Keratinocyte (primary cell): ENCODE results near the gene FASN. TPM values are rescaled to one million over a fixed set of nuclear protein-coding genes. Genes with fewer than 3 reads are reported as not detected.

Source experiments
- DNase-seq: peaks from one replicate; pipeline ENCODE4 v3.0.0-alpha.2; 2011; ENCODE audit warnings: low read depth, missing footprints, low spot score
- FAIRE-seq: peaks from 2 replicates; lab custom pipeline; 2011; peaks lifted over from hg19 to GRCh38; lab: Jason Lieb, UNC
- H2AFZ ChIP-seq: 2 replicates; pipeline ENCODE4 v1.6.0; 2012; ENCODE audit warnings: low read length, control low read depth, inconsistent platforms; ENCODE audit not compliant: control insufficient read depth
- H3K27ac ChIP-seq: 2 replicates; pipeline ENCODE4 v1.5.1; 2011; ENCODE audit warnings: low read length; ENCODE audit not compliant: control insufficient read depth, insufficient read depth
- H3K27me3 ChIP-seq: 3 replicates; pipeline ENCODE4 v1.6.0; 2011; ENCODE audit warnings: low read length; ENCODE audit not compliant: control insufficient read depth, insufficient read depth; ENCODE audit errors: extremely low read depth
- H3K36me3 ChIP-seq, 2 experiments: 2 replicates in 1 of 2; 3 replicates in 1 of 2; pipeline ENCODE4 v1.5.1; 2011; ENCODE audit warnings: low read length in 2 of 2, mild to moderate bottlenecking in 1 of 2; ENCODE audit not compliant: control insufficient read depth in 2 of 2, insufficient read depth in 2 of 2; ENCODE audit errors: extremely low read depth in 1 of 2
- H3K4me1 ChIP-seq: 3 replicates; pipeline ENCODE4 v1.5.1; 2011; ENCODE audit warnings: low read length; ENCODE audit not compliant: control insufficient read depth, insufficient read depth; ENCODE audit errors: extremely low read depth
- H3K4me2 ChIP-seq: 3 replicates; pipeline ENCODE4 v1.6.0; 2011; ENCODE audit warnings: low read depth, low read length; ENCODE audit not compliant: control insufficient read depth, insufficient read depth; ENCODE audit errors: extremely low read depth
- H3K4me3 ChIP-seq, 3 experiments: fragments of 200-600 bp in 1 of 3; sonication (generic) in 1 of 3; 2 replicates in 2 of 3; 3 replicates in 1 of 3; pipeline ENCODE4 v1.5.1; 2011 to 2016; ENCODE audit warnings: low read length in 3 of 3, mild to moderate bottlenecking in 3 of 3, control low read depth in 2 of 3, inconsistent platforms in 1 of 3, low read depth in 1 of 3, mixed read lengths in 1 of 3, mixed run types in 1 of 3, moderate library complexity in 1 of 3; ENCODE audit not compliant: control insufficient read depth in 2 of 3, insufficient read depth in 2 of 3; ENCODE audit errors: extremely low read depth in 1 of 3
- H3K79me2 ChIP-seq: 2 replicates; pipeline ENCODE4 v1.6.0; 2012; ENCODE audit warnings: low read length; ENCODE audit not compliant: control insufficient read depth, insufficient read depth
- H3K9ac ChIP-seq: 3 replicates; pipeline ENCODE4 v1.6.0; 2011; ENCODE audit warnings: low read length; ENCODE audit not compliant: control insufficient read depth, insufficient read depth; ENCODE audit errors: extremely low read depth
- H3K9me1 ChIP-seq: 3 replicates; pipeline ENCODE4 v1.6.0; 2011; ENCODE audit warnings: low read length; ENCODE audit not compliant: control insufficient read depth, insufficient read depth; ENCODE audit errors: extremely low read depth
- H3K9me3 ChIP-seq: 2 replicates; pipeline ENCODE4 v1.5.1; 2012; ENCODE audit warnings: low read depth, low read length; ENCODE audit not compliant: control insufficient read depth
- H4K20me1 ChIP-seq: 3 replicates; pipeline ENCODE4 v1.6.0; 2011; ENCODE audit warnings: low read length; ENCODE audit not compliant: control insufficient read depth, insufficient read depth; ENCODE audit errors: extremely low read depth
- CTCF ChIP-seq, 3 experiments: IDR thresholded peaks in 1 of 3; conservative IDR thresholded peaks in 1 of 3; optimal IDR thresholded peaks in 1 of 3; 2 replicates in 2 of 3; 3 replicates in 1 of 3; pipeline versions ENCODE3 to v1.5.1; 2011; ENCODE audit warnings: low read length in 3 of 3, mild to moderate bottlenecking in 3 of 3, moderate library complexity in 2 of 3, control low read depth in 1 of 3, inconsistent platforms in 1 of 3; ENCODE audit not compliant: insufficient read depth in 2 of 3; ENCODE audit errors: extremely low read depth in 1 of 3
- EZH2 ChIP-seq: IDR thresholded peaks from one replicate; pipeline ENCODE4 v1.6.1; 2012; ENCODE audit warnings: inconsistent platforms, mild to moderate bottlenecking, low read length, moderate library complexity
- dilution Hi-C: fragments of 300-500 bp; cut with MboI; formaldehyde crosslinking; loops from one replicate; pipeline ENCODE4 v1.7.0; 2020; ENCODE audit warnings: low sequenced_read_pairs; ENCODE audit not compliant: extremely low pct_ligation_motif_present
- polyA plus RNA-seq, 5 experiments: library from polyadenylated mRNA; depleted of rRNA in 3 of 5; stranded (reverse) in 3 of 5; stranded (forward) in 1 of 5; unstranded in 1 of 5; fragments of >200 nt; gene quantifications; 1 replicate in 1 of 5; 2 replicates in 3 of 5; 3 replicates in 1 of 5; pipeline versions ENCODE4 v1.2.1 to v1.2.3, GENCODE V29; 2011 to 2012; ENCODE audit warnings: missing spikeins in 2 of 5, low read depth in 1 of 5, low replicate concordance in 1 of 5

The FASN gene
- polyA plus RNA-seq, 1 donor (not counting 4 experiments of a cell fraction or from before 2014, with no cell fraction given): 44.7 TPM

- FAIRE-seq: no peak
Observed at GRCh38 chr17:82036634-82037091, 61.4 kb downstream of the FASN start.

GRCh38 chr17:82035956-82036633 lies 61.9 kb downstream of the FASN start:
- Histone ChIP-seq H4K20me1 (no peaks in the 10 kb centered on the region), H3K79me2 (no peaks in the 10 kb centered on the region), H3K9me3 (no peaks in the 10 kb centered on the region), H3K27me3 (no peaks in the 10 kb centered on the region), H3K4me1 (peaks cover 17% of the 10 kb centered on the region), H3K9me1 (no peaks in the 10 kb centered on the region), H2AFZ (no peak overlapping the region), H3K36me3 (peaks cover 1 to 4% of the 10 kb centered on the region in 2 experiments), H3K9ac (peak overlapping the region; percentile 78), H3K4me2 (peak overlapping the region; percentile 96), H3K4me3 (peak overlapping the region in 2 of 3 experiments; percentile 55 to 87), H3K27ac (no peak overlapping the region)
- TF ChIP-seq EZH2 (no peak), CTCF (optimal IDR thresholded peaks at IDR 0.05 in 1 of 3, IDR thresholded peaks at IDR 0.05 in 1 of 3, conservative IDR thresholded peaks at IDR 0.05 in 1 of 3; ENCODE audit: extremely low read depth in 1 of 3, insufficient read depth in 2 of 3, low read length in 3 of 3) (no peak)
- DNase-seq (no peak), FAIRE-seq (no peak)
- dilution Hi-C loops: no loop called here

More at GRCh38 chr17:82036634-82037091, 61.4 kb downstream of the FASN start:
- dilution Hi-C loops: no loop called here
- Histone ChIP-seq H4K20me1 (no peaks in the 10 kb centered on the region), H3K27ac (peak overlapping the region; percentile 43), H3K9ac (peak overlapping the region; percentile 78), H2AFZ (peak overlapping the region; percentile 61), H3K4me1 (peaks cover 17% of the 10 kb centered on the region), H3K9me1 (no peaks in the 10 kb centered on the region), H3K4me3 (peak overlapping the region; percentile 55 to 87 (median 70)), H3K79me2 (no peaks in the 10 kb centered on the region), H3K4me2 (peak overlapping the region; percentile 96), H3K9me3 (no peaks in the 10 kb centered on the region), H3K27me3 (no peaks in the 10 kb centered on the region), H3K36me3 (peaks cover 1 to 4% of the 10 kb centered on the region in 2 experiments)
- TF ChIP-seq CTCF (optimal IDR thresholded peaks at IDR 0.05 in 1 of 3, IDR thresholded peaks at IDR 0.05 in 1 of 3, conservative IDR thresholded peaks at IDR 0.05 in 1 of 3; ENCODE audit: extremely low read depth in 1 of 3, insufficient read depth in 2 of 3, low read length in 3 of 3): no peak
- TF ChIP-seq EZH2: no peak
- DNase-seq: no peak
